ENCODE results near the gene TMEM131L.

Gene TMEM131L

DNA sequence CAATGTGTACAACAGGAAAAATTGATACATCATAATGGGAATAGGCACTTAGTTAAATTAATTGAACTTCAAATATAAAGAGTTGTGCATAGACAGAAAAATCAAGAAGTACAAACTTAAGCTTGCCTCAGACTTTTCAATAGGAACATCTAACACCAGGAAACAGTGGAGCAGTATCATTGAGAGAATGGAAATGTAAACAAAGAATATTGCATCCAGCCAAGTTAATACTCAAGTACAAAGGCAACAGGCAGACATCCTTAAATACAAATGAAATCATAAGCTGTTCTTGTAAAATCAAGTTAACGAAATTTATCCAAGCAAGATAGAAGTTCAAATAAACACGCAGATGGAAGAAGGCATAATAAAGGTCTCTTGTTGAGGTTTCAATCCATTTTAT is 146.7 kb downstream of the TMEM131L start:
- H3K36me3 ChIP-seq (ENCODE audit: control insufficient read depth, insufficient read depth, low read length), result peaks cover 27% of the 10 kb centered on the region
- DNase-seq (ENCODE audit: extremely low read depth, insufficient read length), result no peak
- no peak for TF ChIP-seq CTCF (IDR thresholded peaks at IDR 0.05; ENCODE audit: insufficient read depth, low read length, poor library complexity, severe bottlenecking)
- H3K4me3 ChIP-seq (replicated peaks; ENCODE audit: low read depth, low read length), result no peak overlapping the region
- no peaks in the 10 kb centered on the region for H3K27me3 ChIP-seq (replicated peaks; ENCODE audit: control insufficient read depth, insufficient read depth, low read length)

- Histone ChIP-seq H3K4me3 (replicated peaks; ENCODE audit: low read depth, low read length) (no peak overlapping the region), H3K36me3 (ENCODE audit: control insufficient read depth, insufficient read depth, low read length) (peaks cover 32% of the 10 kb centered on the region), H3K27me3 (replicated peaks; ENCODE audit: control insufficient read depth, insufficient read depth, low read length) (no peaks in the 10 kb centered on the region)
- no peak for TF ChIP-seq CTCF (IDR thresholded peaks at IDR 0.05; ENCODE audit: insufficient read depth, low read length, poor library complexity, severe bottlenecking)
- no peak for DNase-seq (ENCODE audit: extremely low read depth, insufficient read length)
These were observed 149.9 kb downstream of the TMEM131L start for GRCh38 chr4:153616006-153616555.

DNA sequence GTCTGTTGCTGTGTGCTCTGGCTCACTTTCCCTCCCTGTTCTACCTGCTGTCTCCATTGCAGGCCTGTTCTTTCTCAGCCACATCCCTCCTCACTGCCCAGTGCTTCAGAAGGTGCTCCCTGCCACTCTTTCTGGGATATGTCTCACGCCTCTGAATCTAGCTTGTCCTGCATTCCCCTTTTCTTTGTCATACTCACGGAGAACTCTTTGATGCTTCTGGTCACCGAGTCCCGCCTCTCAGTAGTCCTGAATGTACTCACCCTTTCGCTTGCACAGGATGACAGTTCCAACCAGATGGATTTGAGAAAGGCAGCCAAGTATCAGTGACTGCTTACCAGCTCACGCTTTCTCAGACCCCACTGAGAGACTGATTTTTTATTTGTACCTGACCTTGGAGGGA is 152.7 kb downstream of the TMEM131L start:
- TF ChIP-seq CTCF (IDR thresholded peaks at IDR 0.05; ENCODE audit: insufficient read depth, low read length, poor library complexity, severe bottlenecking), result no peak
- Histone ChIP-seq H3K36me3 (ENCODE audit: control insufficient read depth, insufficient read depth, low read length) (peaks cover 44% of the 10 kb centered on the region), H3K27me3 (replicated peaks; ENCODE audit: control insufficient read depth, insufficient read depth, low read length) (no peaks in the 10 kb centered on the region), H3K4me3 (replicated peaks; ENCODE audit: low read depth, low read length) (no peak overlapping the region)
- no peak for DNase-seq (ENCODE audit: extremely low read depth, insufficient read length)

DNA sequence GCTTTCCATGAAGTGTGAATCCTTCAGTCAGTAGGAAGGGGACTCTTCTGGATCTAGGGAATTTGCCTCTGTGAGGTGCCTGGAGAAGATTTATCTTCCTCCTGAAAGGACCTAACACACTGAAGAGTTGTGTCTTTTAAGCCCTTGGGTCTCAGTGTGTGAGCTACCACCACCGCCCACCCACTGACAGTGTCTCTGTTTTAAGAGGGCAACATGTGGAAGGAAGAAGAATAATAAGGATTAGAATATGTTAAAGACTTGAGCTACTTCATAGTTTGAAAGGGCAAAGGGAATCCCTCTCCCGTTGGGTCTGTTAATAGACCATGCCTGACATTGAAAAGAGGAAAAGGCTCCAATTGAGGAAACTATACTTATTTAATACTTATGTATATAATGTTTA is 153.7 kb downstream of the TMEM131L start:
- H3K36me3 ChIP-seq (ENCODE audit: control insufficient read depth, insufficient read depth, low read length), result peaks cover 44% of the 10 kb centered on the region

GRCh38 chr4:153620352-153620751 is 154.2 kb downstream of the TMEM131L start:
- DNase-seq (ENCODE audit: extremely low read depth, insufficient read length), result no peak
- Histone ChIP-seq H3K36me3 (ENCODE audit: control insufficient read depth, insufficient read depth, low read length) (peaks cover 42% of the 10 kb centered on the region), H3K4me3 (replicated peaks; ENCODE audit: low read depth, low read length) (no peak overlapping the region), H3K27me3 (replicated peaks; ENCODE audit: control insufficient read depth, insufficient read depth, low read length) (no peaks in the 10 kb centered on the region)
- no peak for TF ChIP-seq CTCF (IDR thresholded peaks at IDR 0.05; ENCODE audit: insufficient read depth, low read length, poor library complexity, severe bottlenecking)

More for the DNA sequence above, 153.7 kb downstream of the TMEM131L start:
- H3K4me3 ChIP-seq (replicated peaks; ENCODE audit: low read depth, low read length), result no peak overlapping the region
- H3K27me3 ChIP-seq (replicated peaks; ENCODE audit: control insufficient read depth, insufficient read depth, low read length), result no peaks in the 10 kb centered on the region
- no peak for TF ChIP-seq CTCF (IDR thresholded peaks at IDR 0.05; ENCODE audit: insufficient read depth, low read length, poor library complexity, severe bottlenecking)
- no peak for DNase-seq (ENCODE audit: extremely low read depth, insufficient read length)

- H3K36me3 ChIP-seq (ENCODE audit: control insufficient read depth, insufficient read depth, low read length), result peaks cover 38% of the 10 kb centered on the region
- H3K27me3 ChIP-seq (replicated peaks; ENCODE audit: control insufficient read depth, insufficient read depth, low read length), result no peaks in the 10 kb centered on the region
- DNase-seq (ENCODE audit: extremely low read depth, insufficient read length), result no peak
- no peak overlapping the region for H3K4me3 ChIP-seq (replicated peaks; ENCODE audit: low read depth, low read length)
- TF ChIP-seq CTCF (IDR thresholded peaks at IDR 0.05; ENCODE audit: insufficient read depth, low read length, poor library complexity, severe bottlenecking), result no peak
These were observed 155.9 kb downstream of the TMEM131L start for GRCh38 chr4:153622093-153622492.
